ENCODE measurements around the gene ZNF614. TPM values are rescaled to one million over a fixed set of nuclear protein-coding genes. Genes with fewer than 3 reads are reported as not detected.
A peak's percentile ranks its signal among the peaks of the same experiment; 100 is the strongest.
"Not testable (repeated sequence)": the region's sequence is repeated elsewhere in the genome, so short reads cannot be mapped to it uniquely, and the experiment has no call there.

The ZNF614 gene
- total RNA-seq, 1 experiment from 2014 or later, result 9.9 TPM

DNA sequence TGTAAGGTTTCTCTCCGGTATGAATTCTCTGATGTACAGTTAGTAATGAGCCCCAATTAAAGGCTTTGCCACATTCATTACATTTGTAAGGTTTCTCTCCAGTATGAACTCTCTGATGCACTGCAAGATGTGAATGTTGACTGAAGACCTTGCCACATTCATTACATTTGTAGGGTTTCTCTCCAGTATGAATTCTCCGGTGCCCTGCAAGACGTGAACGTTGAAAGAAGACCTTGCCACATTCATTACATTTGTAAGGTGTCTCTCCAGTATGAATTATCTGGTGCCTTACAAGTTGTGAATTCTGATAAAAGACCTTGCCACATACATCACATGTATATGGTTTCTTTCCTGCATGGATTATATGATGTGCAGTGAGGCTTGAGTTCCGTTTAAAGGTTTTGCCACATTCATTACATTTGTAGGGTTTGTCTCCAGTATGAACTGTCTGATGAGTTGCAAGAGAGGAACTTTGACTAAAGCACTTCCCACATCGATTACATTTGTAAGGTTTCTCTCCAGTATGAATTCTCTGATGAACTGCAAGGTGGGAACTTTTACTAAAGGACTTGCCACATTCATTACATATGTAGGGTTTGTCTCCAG lies 38.2 kb upstream of the ZNF614 start:
- Histone ChIP-seq H3K27ac (no peak overlapping the region), H3K9me3 (ENCODE audit: insufficient read depth, low read depth) (peaks cover 94% of the 10 kb centered on the region), H3K36me3 (ENCODE audit: low read depth) (peaks cover 73% of the 10 kb centered on the region), H3K79me2 (ENCODE audit: low read depth) (no peaks in the 10 kb centered on the region), H3K9me2 (ENCODE audit: insufficient read depth) (no peaks in the 10 kb centered on the region), H4K20me1 (ENCODE audit: insufficient read depth) (no peaks in the 10 kb centered on the region), H3K4me1 (replicated peaks; ENCODE audit: insufficient read depth) (no peaks in the 10 kb centered on the region), H2AFZ (no peak overlapping the region), H3F3A (ENCODE audit: insufficient read depth, low read depth) (peaks cover 12% of the 10 kb centered on the region; the same call in 1 of the 2 replicates), H3K4me3 (peak overlapping the region; percentile 4; the same call in 1 of the 2 replicates), H3K27me3 (ENCODE audit: insufficient read depth, low read depth) (no peaks in the 10 kb centered on the region), H3K4me2 (no peak overlapping the region)
- intact Hi-C loops (cut with micrococcal nuclease; ENCODE audit: unreplicated experiment), result no loop called here
- no TSS peak for BruUV-seq (replicated peaks)
- ChIA-PET CTCF (no interaction called here), POLR2A (ENCODE audit: unreplicated experiment) (no interaction called here)
- TF ChIP-seq, protein P1, sequence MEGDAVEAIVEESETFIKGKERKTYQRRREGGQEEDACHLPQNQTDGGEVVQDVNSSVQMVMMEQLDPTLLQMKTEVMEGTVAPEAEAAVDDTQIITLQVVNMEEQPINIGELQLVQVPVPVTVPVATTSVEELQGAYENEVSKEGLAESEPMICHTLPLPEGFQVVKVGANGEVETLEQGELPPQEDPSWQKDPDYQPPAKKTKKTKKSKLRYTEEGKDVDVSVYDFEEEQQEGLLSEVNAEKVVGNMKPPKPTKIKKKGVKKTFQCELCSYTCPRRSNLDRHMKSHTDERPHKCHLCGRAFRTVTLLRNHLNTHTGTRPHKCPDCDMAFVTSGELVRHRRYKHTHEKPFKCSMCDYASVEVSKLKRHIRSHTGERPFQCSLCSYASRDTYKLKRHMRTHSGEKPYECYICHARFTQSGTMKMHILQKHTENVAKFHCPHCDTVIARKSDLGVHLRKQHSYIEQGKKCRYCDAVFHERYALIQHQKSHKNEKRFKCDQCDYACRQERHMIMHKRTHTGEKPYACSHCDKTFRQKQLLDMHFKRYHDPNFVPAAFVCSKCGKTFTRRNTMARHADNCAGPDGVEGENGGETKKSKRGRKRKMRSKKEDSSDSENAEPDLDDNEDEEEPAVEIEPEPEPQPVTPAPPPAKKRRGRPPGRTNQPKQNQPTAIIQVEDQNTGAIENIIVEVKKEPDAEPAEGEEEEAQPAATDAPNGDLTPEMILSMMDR (conservative IDR thresholded peaks at IDR 0.05), result no peak
- no peak for TF ChIP-seq EZH2 (IDR thresholded peaks at IDR 0.05; ENCODE audit: low read depth)
- no peak for DNase-seq

DNA sequence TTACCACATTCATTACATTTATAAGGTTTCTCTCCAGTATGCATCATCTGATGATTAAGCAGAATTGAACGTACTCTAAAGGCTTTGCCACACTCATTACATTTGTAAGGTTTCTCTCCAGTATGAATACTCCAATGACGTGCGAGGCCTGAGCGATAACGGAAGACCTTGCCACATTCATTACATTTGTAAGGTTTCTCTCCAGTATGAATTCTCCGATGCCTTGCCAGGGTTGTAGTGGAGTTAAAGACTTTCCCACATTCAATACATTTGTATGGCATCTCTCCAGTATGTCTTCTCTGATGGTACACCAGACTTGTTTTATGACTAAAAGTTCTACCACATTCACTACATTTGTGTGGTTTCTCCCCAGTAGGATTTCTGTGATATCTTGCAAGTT lies 37.2 kb upstream of the ZNF614 start:
- no peaks in the 10 kb centered on the region for H3K4me1 ChIP-seq (replicated peaks; ENCODE audit: insufficient read depth)

DNA sequence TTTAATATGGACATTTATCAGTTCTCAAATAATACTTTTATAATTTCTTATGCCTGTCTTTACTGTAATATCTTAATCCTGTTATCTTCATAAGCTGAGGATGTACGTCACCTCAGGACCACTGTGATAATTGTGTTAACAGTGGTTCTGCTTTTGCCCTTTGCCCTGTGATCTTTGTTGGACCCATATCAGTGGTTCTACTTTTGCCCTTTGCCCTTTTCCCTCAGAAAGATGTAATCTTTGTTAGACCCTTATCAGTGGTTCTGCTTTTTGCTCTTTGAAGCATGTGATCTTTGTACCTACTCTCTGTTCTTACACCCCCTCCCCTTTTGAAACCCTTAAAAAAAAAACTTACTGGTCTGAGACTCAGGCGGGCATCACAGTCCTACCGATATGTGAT lies 28.3 kb upstream of the ZNF614 start:
- H3K79me2 ChIP-seq (ENCODE audit: low read depth); H3K4me1 ChIP-seq (replicated peaks; ENCODE audit: insufficient read depth); H3K4me2 ChIP-seq; H3K27me3 ChIP-seq (ENCODE audit: insufficient read depth, low read depth); BruUV-seq (replicated peaks); H3K36me3 ChIP-seq (ENCODE audit: low read depth); POLR2A ChIA-PET (ENCODE audit: unreplicated experiment); CTCF ChIA-PET; H4K20me1 ChIP-seq (ENCODE audit: insufficient read depth); intact Hi-C loops (cut with micrococcal nuclease; ENCODE audit: unreplicated experiment); H3F3A ChIP-seq (ENCODE audit: insufficient read depth, low read depth); H3K9me2 ChIP-seq (ENCODE audit: insufficient read depth); H3K27ac ChIP-seq; H3K4me3 ChIP-seq; H2AFZ ChIP-seq: not testable (repeated sequence)
- peaks cover 63% of the 10 kb centered on the region for H3K9me3 ChIP-seq (ENCODE audit: insufficient read depth, low read depth)
- peak in 1 of 2 experiments; percentile 15 for DNase-seq

More for the DNA sequence above, 37.2 kb upstream of the ZNF614 start:
- no peaks in the 10 kb centered on the region for H3K79me2 ChIP-seq (ENCODE audit: low read depth)
- H3F3A ChIP-seq (ENCODE audit: insufficient read depth, low read depth), result peaks cover 12% of the 10 kb centered on the region; the same call in 1 of the 2 replicates
- H3K4me3 ChIP-seq, result 0 out of 2 replicates have a peak overlapping the region, but pooled peaks have one; percentile 17
- H3K9me2 ChIP-seq (ENCODE audit: insufficient read depth), result no peaks in the 10 kb centered on the region
- intact Hi-C loops (cut with micrococcal nuclease; ENCODE audit: unreplicated experiment), result no loop called here
- H2AFZ ChIP-seq, result no peak overlapping the region
- H3K4me2 ChIP-seq, result no peak overlapping the region
- H3K27me3 ChIP-seq (ENCODE audit: insufficient read depth, low read depth), result no peaks in the 10 kb centered on the region
- no peaks in the 10 kb centered on the region for H4K20me1 ChIP-seq (ENCODE audit: insufficient read depth)
- no peak overlapping the region for H3K27ac ChIP-seq
- POLR2A ChIA-PET (ENCODE audit: unreplicated experiment), result no interaction called here
- BruUV-seq (replicated peaks), result no TSS peak
- TF ChIP-seq, protein P1 (conservative IDR thresholded peaks at IDR 0.05), result no peak
- TF ChIP-seq EZH2 (IDR thresholded peaks at IDR 0.05; ENCODE audit: low read depth), result no peak
- peaks cover 64% of the 10 kb centered on the region for H3K36me3 ChIP-seq (ENCODE audit: low read depth)
- DNase-seq, result no peak
- CTCF ChIA-PET, result no interaction called here
- peaks cover 94% of the 10 kb centered on the region for H3K9me3 ChIP-seq (ENCODE audit: insufficient read depth, low read depth)

DNA sequence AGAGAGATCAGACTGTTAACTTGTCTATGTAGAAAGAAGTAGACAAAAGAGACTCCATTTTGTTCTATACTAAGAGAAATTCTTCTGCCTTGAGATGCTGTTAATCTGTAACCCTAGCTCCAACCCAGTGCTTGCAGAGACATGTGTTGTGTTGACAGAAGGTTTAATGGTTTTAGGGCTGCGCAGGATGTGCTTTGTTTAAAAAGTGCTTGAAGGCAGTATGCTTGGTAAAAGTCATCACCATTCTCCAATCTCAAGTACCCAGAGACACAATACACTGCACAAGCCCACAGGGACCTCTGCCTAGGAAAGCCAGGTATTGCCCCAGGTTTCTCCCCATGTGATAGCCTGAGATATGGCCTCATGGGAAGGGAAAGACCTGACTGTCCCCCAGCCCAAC lies 23.6 kb upstream of the ZNF614 start:
- peak in 1 of 2 experiments; percentile 19 for DNase-seq
- H3K9me2 ChIP-seq (ENCODE audit: insufficient read depth); H3F3A ChIP-seq (ENCODE audit: insufficient read depth, low read depth); H3K79me2 ChIP-seq (ENCODE audit: low read depth); CTCF ChIA-PET; H4K20me1 ChIP-seq (ENCODE audit: insufficient read depth); H3K4me3 ChIP-seq; intact Hi-C loops (cut with micrococcal nuclease; ENCODE audit: unreplicated experiment); H3K4me2 ChIP-seq; H3K27me3 ChIP-seq (ENCODE audit: insufficient read depth, low read depth); H3K27ac ChIP-seq; H3K4me1 ChIP-seq (replicated peaks; ENCODE audit: insufficient read depth); POLR2A ChIA-PET (ENCODE audit: unreplicated experiment); H2AFZ ChIP-seq; BruUV-seq (replicated peaks): not testable (repeated sequence)
- H3K9me3 ChIP-seq (ENCODE audit: insufficient read depth, low read depth), result peaks cover 39% of the 10 kb centered on the region
- peaks cover 15% of the 10 kb centered on the region for H3K36me3 ChIP-seq (ENCODE audit: low read depth)

All from PC-9 (cell line).